DMS 273 treated with DMSO at 0.1 percent for 48 hours (cell line): ENCODE data around the gene PSMC3.

Source experiments
- DNase-seq: peaks from one replicate; lab custom pipeline; 2025; lab: John Stamatoyannopoulos, UW

PSMC3 gene

DNA sequence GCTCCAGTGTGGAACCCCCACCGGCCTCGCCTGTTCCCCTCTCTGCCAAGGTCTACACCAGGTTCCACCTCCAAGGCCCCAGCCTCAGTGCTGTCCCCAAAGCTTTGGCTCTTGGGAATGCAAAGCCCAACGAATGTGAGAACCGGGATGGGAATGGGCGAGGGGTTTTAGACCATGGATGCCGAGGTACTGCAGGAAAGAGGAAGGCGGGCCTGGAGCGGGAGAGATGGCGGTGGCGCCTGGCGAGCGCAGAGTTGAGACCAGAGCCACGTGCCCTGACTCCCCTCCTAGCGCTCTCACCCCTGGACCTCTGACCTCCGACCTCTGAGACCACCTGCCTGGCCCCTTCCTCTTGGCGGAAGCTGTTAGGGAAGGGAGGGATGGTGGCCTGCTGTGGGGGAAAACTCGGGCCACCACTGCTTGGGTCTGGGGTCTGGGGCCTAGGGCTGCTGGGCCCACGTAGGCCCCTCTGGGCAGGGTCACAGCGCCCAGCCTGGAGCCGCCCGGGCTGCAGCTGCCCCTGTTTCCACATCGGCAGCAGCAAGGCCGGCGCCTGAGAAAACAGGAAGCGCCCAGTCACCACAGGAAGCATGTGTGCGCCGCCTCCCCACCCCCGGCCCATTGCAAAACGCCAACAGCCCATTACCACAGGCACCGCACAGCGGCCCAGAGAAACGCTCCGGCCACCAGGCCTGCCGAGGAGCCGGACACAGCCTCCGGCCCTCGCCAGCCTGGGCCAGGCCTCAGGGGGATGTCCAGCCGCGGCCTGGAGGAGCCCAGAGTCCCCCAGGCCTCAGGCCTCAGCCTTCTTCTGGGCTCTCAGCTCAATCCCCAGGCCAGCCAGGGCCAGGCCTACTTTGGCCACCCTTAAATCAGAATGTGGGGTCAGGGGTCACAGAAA lies 31.7 kb downstream of the PSMC3 start:
- no peak for DNase-seq

DNA sequence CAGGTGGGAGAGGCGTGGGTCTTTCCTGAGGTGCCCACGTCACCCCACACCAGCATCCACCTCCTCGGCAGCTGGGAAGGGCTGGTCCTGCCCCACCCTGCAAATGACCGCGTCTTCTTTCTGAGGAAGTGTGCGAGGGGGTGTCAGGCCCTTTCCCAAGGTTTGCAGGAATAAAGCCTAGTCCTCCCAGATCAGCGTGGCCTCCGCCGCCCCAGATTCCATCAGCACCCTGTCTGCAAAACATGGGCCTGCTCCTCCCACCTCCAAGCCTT lies 32.3 kb downstream of the PSMC3 start:
- no peak for DNase-seq

DNA sequence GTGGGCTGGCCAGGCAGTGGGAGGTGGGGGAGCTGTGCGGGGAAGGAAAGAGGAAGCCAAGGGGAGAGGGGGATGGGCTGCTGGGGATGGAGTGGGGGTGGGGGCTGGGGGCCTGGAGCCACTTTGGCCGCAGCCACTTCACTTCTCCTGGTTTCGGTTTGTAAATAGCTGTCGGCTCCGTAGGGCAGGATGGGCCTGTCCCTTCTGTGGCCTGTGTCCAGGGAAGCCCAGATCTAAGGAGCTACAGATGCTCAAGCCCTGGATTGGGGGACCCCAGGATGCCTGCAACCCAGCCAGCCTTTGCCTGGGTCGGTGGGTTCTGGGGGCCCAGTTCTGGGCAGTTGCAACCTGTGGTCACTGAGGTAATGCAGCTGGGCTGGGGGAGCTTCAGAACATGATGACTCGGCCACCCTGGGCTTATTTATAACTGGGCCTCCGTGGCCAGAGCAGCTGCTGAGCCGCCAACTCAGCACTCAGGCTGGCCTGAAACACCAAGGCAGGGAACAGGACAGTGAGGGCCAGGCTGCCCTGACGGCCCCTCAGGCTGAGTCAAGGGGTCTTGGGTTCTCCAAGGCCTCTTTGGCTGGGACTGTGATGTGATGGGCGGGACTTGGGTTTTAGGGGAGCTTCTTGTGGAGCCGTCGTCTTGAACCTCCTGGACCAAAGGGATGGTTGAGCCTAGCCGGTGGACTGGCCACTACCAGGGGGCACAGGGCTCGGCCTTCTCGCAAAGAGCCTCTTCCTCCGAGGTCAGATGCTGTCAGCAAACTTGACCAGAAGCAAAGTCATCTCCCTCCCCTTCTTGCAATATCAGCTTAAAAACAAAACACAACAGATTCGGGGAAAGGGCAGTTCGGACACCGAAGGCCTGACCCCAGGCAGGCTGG lies 32.8 kb downstream of the PSMC3 start:
- DNase-seq = no peak

DNA sequence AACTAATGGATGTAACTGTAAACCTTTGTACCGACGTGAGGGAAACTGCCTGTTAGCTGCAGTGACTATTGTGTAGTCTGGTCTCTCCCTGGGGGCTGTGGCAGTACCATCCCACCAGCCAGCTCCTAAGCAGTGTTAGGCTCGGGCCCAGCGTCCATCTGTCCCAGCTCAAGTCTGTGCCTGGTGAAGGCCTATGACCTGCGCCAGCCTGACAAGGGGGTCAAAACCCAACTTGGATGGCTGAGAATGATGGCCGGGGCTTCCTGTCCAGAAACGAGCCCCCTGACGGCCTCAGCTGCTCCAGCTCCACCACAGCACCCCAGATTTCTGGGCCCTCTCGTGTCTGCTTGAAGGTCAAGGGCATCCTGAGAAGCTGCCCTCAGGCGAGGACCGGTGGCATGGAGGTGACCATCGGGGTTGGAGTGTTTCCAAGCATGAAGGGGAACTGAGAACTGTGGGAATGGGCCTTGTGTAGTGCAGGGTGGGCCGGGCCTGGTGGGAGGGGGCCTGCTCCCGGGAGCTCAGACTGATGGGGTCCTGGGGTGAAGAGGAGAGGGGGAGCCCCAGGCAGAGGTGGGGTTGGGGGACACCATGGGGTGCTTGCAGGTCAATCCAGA lies 33.6 kb downstream of the PSMC3 start:
- no peak for DNase-seq

DNA sequence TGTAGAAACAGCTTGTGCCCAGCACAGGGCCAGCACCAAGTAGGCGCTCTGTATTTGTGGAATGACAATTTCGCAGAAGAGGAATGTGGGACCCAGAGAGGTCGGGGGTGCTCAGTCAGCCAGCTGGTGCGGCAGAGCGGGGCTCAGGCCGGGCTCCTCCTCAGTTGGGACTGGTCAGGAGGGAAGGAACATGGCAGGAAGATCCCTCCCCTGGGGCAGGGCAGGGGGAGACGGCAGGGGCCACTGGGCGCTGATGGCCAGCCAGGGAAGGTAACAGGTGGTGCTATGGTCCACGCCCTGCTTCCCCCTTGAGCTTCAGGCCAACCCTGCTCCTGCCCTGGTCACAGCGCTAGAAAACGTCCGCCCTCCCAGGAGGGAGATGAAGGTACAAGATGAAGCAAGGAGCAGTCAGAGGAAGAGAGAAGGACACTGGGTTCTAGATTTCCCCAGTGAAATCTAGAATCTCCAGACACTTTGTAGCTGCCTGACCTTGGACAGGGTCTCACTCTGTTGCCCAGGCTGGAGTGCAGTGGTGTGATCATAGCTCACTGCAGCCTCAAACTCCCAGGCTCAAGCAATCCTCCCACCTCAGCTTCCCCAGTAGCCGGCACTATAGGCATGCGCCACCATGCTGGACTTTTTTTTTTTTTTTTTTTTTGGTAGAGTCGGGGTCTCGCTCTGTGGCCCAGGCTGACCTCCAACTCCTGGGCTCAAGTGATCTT lies 34.4 kb downstream of the PSMC3 start:
- no peak for DNase-seq

DNA sequence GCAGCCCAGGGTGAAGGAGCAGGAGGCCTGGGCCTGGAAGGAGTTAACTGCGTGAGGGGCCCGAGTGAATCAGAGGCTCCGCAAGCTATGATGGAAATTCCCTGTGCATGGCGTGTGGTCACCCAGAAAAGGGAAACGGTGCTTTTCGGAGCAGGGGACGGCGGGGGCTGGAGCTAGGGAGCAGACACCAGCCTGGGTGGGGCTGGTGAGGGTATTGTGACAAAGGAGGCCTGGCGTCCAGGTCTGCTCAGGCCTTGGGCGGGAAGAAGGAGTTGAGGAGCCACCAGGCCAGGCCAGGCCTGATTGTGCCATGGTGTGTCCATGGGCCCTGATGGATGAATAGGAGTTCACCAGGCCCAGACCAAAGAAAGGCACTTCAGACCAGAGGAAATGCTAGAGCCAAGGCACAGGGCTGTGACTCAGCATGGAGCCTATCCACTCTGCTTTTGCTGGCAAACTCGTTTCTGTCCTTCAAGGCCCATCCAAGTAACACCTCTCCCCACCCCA lies 35.1 kb downstream of the PSMC3 start:
- DNase-seq = no peak

DNA sequence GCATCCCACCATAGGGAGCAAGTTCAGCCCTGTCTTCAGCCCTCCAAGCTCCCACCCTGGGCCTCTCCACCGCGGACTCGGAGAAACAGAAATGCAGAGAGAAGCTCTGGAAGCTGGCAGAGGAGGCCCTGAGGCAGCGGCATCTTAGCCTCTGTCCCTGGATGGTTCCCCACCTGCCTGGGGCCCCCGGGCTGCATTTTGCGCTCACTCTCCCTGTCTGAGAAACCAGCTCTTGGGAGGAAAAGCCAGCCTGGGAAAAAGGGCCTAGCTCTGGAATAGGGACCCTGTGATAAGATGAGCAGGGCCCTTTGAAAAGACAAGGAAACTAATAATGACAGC lies 35.8 kb downstream of the PSMC3 start:
- DNase-seq = no peak

DNA sequence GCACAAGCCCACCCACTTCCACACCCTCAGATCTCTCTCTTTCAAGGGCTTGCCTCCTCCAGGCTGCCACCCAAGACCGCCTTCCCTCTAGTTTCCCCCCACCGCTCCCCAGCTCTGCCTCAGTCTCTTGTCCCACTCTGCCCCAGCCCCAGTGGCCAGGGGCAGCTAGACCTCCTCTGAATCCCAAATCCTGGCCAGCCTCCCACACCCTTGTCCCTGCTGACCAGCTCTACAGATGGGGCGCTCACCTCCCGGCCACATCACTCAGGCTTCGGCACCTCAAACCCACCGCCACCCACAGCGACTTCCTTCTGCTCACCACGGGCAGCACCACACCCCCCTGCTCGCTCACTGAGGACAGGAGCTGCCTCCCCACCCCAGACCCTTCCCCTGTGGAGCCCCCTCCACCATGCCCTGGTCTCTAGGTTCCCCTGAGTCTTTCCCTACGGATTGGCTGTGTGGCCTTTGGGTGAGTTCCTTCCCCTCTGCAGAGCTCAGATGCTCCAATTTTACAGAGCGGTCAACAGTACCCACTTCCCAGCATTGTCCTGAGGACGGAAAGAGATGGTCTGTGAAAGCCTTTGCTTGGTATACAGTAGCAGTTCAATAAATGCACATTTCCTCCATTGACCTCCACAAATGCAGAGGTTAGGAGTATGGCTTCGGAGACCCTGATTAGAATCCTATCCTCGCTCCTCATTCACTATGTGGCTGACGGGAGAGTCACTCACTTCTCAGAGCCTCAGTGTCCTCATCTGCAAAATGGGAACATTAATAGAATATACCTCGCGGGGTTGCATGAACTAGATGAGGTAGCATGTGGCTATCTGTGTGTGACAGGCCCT lies 36.4 kb downstream of the PSMC3 start:
- no peak for DNase-seq

DNA sequence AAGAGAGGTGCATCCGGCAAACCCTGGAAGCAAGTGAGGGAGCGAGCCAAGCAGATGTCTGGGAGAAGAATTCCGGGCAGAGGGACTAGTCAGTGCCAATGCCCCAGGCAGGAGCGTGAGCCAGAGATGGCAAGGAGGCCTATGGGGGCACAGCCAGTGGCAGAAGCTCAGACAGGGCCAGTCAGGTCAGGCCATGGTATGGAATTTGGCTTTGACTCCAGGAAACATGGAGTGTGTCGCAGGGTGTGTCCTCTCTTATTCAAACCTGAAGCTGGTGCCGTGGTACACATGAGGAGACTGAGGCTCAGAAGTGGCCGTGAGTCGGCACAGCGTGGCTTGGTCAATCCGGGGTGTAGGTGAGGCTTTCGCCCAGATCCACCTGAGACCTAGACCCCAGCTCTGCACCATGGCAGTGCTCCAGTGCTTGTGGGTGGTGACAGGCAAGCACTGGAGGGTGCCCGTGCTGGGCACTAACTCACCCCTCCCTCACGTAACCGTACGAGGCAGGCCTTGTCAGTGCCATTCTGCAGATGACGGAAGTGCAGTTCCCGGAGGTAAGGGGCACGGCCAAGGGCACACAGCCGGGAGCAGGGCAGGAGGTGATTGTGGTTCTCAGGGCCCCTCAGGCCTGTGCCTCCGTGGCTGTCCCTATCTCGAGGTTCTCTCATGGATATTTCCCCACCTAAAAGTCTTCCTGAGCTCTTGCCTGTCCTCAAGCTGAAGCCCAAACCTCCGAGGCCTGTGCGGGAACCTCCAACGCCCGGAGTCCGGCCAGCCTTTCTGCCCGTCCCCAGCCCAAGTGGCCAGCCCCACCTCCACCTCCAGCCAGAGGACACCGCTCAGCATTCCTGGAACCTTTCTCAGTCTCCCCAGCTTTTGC lies 37.3 kb downstream of the PSMC3 start:
- no peak for DNase-seq

DNA sequence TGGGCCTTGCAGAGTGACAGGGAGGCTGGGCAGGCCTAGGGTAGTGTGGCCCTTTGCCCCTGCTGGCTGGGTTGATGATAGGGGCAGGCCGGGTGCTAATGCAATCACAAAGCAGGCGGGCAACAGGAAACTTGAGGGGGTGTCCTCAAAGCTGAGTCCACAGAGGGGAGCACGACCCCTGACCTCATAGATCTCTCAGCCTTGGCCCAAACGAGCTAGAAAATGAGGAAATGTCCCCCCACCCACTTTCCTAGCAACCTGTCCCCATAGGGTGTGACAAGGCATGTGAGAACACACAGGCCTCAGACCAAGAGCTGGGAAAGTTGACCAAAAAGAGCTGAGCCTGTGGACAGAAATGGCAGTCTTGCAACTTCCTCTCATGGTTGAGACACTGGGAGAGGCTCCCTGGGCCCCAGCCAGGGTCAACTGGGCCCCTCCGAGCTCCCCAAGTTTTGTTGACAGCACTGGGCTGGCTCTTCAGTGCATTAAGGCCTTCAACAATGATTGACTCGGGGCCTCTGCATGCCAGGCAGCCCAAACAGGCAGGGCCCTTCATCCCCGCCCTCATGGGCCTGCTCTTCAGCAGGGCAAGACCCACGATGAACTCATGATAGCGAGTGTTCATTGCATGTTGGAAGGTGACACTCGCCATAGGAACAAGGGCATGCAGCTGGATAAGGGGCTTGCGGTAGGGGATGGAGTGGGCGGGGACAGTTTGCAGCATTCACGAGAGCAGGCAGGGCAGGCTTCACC lies 38.1 kb downstream of the PSMC3 start:
- no peak for DNase-seq

DNA sequence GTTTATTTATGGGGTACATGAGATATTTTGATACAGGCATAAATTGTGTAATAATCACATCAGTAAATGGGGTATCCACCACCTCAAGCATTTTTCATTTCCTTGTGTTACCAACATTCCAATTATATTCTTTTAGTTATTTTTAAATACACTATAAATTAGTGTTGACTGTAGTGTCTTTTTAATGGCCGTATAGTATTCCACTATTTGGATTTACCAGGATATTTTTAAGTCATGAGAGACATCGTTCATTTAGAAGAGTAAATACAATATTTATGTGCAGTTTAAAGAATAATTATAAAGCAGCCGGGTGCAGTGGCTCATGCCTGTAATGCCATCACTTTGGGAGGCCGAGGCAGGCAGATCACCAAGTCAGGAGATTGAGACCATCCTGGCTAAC lies 41.7 kb downstream of the PSMC3 start:
- DNase-seq = no peak

DNA sequence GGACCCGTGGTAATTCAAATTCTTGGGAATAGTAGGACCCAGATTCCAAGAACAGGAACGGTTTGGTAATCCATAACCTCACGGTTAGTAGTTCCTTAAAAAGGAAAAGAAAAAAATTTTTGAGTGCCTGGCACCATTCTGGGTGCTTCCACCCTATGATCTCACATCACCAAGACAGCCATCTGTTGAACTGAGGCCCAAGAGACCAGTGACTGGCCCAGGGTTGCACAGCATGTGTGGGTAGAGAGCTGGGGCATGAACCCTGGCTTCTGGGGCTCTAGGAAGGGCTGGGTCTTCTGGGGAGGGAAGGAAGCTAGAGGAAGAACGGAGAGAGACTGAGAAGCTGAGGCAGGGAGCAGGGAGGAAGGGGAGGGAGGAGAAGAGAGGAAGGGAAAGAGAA lies 43.2 kb downstream of the PSMC3 start:
- DNase-seq = no peak

DNA sequence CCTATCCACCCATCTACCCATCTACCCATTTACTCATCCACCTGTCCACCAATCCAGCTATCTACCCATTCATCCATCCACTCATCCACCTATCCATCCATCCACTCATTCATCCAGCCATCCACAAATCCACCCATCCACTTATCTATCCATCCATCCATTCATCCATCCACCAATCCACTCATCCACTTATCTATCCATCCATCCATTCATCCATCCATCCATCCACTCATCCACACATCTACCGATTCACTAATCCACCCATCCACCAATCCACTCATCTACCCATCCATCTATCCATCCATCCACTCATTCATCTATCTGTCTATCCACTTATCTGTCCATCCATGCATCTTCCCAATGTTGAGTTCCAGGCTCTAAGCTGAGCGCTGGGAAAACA lies 46.2 kb downstream of the PSMC3 start:
- DNase-seq = no peak

DNA sequence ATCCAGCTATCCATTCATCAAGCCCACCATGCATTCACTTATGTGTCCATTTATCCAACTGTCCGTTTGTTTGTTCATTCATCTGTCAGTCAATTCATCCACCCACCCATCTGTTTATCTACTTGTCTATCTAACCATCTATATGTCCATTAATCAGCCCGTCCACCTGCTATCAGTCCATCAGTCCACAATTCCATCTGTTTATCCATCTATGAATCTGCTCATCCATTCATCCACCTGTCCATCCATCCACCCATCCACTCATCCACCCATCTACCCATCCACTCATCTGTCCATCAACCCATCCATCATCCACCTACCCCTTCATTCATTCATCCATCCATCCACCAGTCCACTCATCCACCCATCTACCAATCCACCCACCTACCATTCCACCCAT lies 46.9 kb downstream of the PSMC3 start:
- no peak for DNase-seq

DNA sequence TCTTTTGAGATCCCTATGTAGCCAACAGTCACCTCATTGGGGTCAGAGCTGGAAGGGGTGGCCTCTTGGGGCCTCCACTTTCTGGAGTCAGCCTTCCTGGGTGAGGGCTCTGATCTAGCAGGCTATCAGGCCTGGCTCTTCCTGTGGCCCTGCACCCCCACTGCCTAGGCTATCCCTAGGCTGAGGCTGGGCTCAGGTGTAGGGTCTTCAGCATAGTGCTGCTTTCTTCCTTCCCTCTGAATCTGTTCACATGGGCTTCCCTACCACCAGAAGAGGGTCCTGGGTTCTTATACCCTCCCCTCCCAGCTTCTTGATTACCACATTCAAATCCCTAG lies 47.4 kb downstream of the PSMC3 start:
- no peak for DNase-seq

DNA sequence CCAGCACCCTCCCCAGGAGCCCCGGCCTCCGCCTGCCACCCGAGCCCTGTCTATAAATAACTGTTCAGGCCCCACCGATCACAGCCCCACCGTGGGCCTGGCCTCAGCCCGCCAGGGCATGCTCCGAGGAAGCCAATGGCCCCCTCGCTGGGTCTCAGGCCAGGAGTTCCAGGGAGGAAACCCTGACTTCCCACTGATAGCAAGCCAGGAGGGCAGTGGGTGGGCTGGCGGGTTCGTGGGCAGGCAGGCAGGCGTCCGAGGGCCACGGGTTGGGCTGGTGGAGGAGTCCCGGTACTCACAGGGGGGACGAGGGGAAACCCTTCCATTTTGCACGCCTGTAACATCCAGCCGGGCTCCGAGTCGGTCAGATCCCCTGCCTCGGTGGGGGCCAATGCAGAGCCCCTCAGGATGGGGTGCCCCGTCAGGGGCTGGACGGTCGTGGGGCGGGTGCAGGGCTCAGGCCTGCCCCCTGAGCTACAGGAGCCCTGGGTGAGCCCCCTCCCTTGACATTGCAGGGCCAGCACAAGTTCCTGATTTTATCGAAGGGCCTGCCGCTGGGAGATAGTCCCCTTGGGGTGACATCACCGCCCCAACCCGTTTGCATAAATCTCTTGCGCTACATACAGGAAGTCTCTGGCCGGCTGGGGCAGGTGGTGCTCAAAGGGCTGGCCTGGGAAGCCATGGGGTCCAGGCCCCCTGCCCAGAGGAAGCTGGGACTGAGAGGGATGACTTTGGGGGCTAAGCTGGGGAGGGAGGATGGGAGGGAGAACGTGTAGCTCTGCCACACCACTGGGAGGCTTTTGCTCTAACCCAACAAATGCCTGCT lies 48.0 kb downstream of the PSMC3 start, which contains the start of gene SPI1:
Gene SPI1 (minus strand): TSS at position 538 of the 826 bp plus-strand sequence. CDS start 194 bp downstream, at position 344.
- DNase-seq = no peak

DNA sequence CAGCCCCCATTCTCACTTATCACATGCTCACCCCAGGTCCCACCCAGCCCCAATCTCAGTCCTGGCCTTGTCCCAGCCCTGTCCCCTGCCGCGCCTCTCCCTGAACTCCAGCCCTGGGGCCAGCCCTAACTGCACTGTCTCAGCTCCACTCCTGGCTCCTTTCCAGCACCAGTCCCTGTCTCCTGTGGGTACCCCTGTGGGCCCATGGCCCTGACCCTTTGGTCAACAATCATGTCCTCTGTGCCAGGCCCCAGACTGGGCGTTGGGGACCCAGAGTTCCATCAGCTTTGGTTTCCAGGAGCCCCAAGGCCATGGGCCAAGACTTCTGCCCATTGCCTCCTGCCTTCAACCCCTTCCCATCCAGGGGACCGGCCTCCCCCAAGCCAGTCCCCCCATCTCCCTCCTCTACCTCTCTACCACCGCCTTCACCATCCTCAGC lies 48.6 kb downstream of the PSMC3 start:
- DNase-seq = no peak

DNA sequence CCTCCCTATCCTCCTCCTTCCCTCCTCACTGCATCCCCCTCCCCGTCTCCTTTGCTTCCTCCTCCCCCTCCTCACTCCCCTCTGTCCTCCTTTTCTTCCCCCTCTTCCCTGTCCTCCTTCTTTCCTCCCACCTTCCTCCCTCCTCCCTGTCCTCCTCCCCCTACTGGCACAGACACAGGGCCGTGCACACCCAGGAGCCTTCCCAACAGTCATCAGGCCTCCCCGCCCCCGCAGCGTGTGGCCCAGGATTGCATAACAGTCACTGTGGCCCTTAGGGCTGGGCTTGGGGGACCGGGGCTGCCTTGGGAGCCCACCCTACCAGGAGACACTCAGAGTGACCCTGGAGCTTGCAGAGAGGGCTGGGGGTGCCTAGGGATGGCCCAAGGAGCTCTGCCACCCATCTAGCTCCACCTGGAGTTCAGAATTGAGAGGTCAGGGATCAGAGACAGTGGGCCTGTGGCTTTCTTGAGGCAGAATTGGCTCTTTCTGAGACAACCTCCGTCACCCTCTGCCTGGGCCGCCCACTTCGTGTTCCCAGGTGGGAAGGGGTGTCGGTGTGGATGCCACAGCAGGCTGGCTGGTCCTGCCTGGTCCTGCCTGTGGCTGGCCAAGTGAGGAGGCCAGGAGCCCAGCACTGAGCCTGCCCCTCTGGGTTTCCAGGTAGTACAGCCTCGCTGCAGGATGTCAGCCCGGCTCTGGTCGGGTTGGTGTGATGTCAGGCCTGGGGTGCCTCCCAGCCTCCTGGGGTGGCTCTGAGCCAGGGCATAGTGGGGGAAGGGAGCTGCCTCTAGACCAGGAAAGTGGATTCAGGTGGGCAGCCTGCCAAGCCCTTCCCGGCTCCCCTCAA lies 49.5 kb downstream of the PSMC3 start:
- DNase-seq = no peak
